ENCODE results near the gene MUTYH. TPM values are rescaled to one million over a fixed set of nuclear protein-coding genes. Genes with fewer than 3 reads are reported as not detected.

MUTYH gene
- total and polyA plus RNA-seq, 9 of the 15 experiments (the other 6 are each of a cell fraction or from before 2014, with no cell fraction given) = 3.4 to 53.5 (median 29.0) TPM

- peak; percentile 77 to 95 for TF ChIP-seq MAZ (CRISPR knock-in tag; conservative IDR thresholded peaks at IDR 0.05 in 1 of 2, IDR thresholded peaks at IDR 0.05 in 1 of 2)
- no peak for TF ChIP-seq E4F1 (CRISPR knock-in tag; IDR thresholded peaks at IDR 0.05; ENCODE audit: borderline replicate concordance)
- peak; percentile 73 for TF ChIP-seq TOE1 (IDR thresholded peaks at IDR 0.05; ENCODE audit: borderline replicate concordance)
- 0 out of 2 replicates have a peak, but pooled peaks have one; percentile 69 for TF ChIP-seq TOE1 (CRISPR knock-in tag; IDR thresholded peaks at IDR 0.05; ENCODE audit: borderline replicate concordance, low read depth)
- peak; percentile 73 for TF ChIP-seq BCOR (IDR thresholded peaks at IDR 0.05)
- peak in 1 of 2 experiments; percentile 64; a peak in 1 of 4 replicates for TF ChIP-seq FOXA3 (CRISPR knock-in tag; conservative IDR thresholded peaks at IDR 0.05 in 1 of 2, IDR thresholded peaks at IDR 0.05 in 1 of 2)
- peak; percentile 89 for TF ChIP-seq HMGN3 (IDR thresholded peaks at IDR 0.05; ENCODE audit: borderline replicate concordance, extremely low read depth, insufficient read length, low read depth, low read length)
- TF ChIP-seq TAF7 (tag; IDR thresholded peaks at IDR 0.05) = peak; percentile 72
- TF ChIP-seq SREBF1 (IDR thresholded peaks at IDR 0.05; ENCODE audit: borderline replicate concordance, low read depth, low read length) = peak; percentile 40; the same call in 1 of the 2 replicates
- no peak for TF ChIP-seq CBX2 (IDR thresholded peaks at IDR 0.05; ENCODE audit: insufficient read depth, low read length, poor library complexity, severe bottlenecking)
- no peak for TF ChIP-seq ZNF76 (CRISPR knock-in tag; IDR thresholded peaks at IDR 0.05; ENCODE audit: borderline replicate concordance)
- TF ChIP-seq CTCFL (IDR thresholded peaks at IDR 0.05; ENCODE audit: borderline replicate concordance, insufficient read depth, low read depth, low read length, poor library complexity, severe bottlenecking) = peak; percentile 75
- peak; percentile 81 for TF ChIP-seq ARID4B (CRISPR knock-in tag; IDR thresholded peaks at IDR 0.05)
These were observed 36.5 kb downstream of the MUTYH start (continued) for GRCh38 chr1:45303520-45304310.

Measured in K562 (cell line).